PC-9 (cell line): ENCODE measurements around the gene IFI27.

Source experiments
- CTCF ChIP-seq: fragments of 200-600 bp; sonication (generic); conservative IDR thresholded peaks from 2 replicates; pipeline ENCODE4 v1.6.1; 2017; ENCODE audit warnings: mixed run types, antibody characterized with exemption, mild to moderate bottlenecking, moderate library complexity
- EZH2 ChIP-seq: fragments of 200-600 bp; sonication (generic); IDR thresholded peaks from 2 replicates; pipeline ENCODE4 v1.8.0; 2017; ENCODE audit warnings: antibody characterized with exemption, low read depth

- TF ChIP-seq CTCF, result no peak
- TF ChIP-seq EZH2, result no peak
Measured at GRCh38 chr14:94103554-94104150, 6.9 kb upstream of the IFI27 start.
